Measurements from ENCODE around the gene COX6A1. TPM values are rescaled to one million over a fixed set of nuclear protein-coding genes. Genes with fewer than 3 reads are reported as not detected.

The COX6A1 gene
- total RNA-seq, 1 donor from 2014 or later = 142 TPM

- no peak overlapping the region for H3K4me3 ChIP-seq
- intact Hi-C loops (cut with micrococcal nuclease) = no loop called here
- no peaks in the 10 kb centered on the region for H3K36me3 ChIP-seq
- DNase-seq = no peak
- H3K27ac ChIP-seq (replicated peaks) = no peak overlapping the region
- H3K9me3 ChIP-seq (replicated peaks) = no peaks in the 10 kb centered on the region
- TF ChIP-seq CTCF (IDR thresholded peaks at IDR 0.05; ENCODE audit: borderline replicate concordance) = no peak
- peaks cover 21% of the 10 kb centered on the region for H3K27me3 ChIP-seq (ENCODE audit: low read depth)
- H3K4me1 ChIP-seq = no peaks in the 10 kb centered on the region
Measured at GRCh38 chr12:120428597-120429229, 9.2 kb upstream of the COX6A1 start.

- Histone ChIP-seq H3K9me3 (replicated peaks) (no peaks in the 10 kb centered on the region), H3K27ac (replicated peaks) (no peak overlapping the region), H3K4me1 (no peaks in the 10 kb centered on the region), H3K4me3 (no peak overlapping the region), H3K36me3 (no peaks in the 10 kb centered on the region), H3K27me3 (ENCODE audit: low read depth) (peaks cover 24% of the 10 kb centered on the region)
- TF ChIP-seq CTCF (IDR thresholded peaks at IDR 0.05; ENCODE audit: borderline replicate concordance) = no peak
- DNase-seq = no peak
- intact Hi-C loops (cut with micrococcal nuclease) = no loop called here
Measured at GRCh38 chr12:120429368-120429767, 8.5 kb upstream of the COX6A1 start.

GRCh38 chr12:120432772-120433525 is 5.0 kb upstream of the COX6A1 start:
- no peak overlapping the region for H3K27ac ChIP-seq (replicated peaks)
- intact Hi-C loops (cut with micrococcal nuclease) = loop anchor here (10.0 kb wide), 1 partner anchor 78 kb away; no protein-coding TSS in a partner anchor
- TF ChIP-seq CTCF (IDR thresholded peaks at IDR 0.05; ENCODE audit: borderline replicate concordance) = no peak
- H3K9me3 ChIP-seq (replicated peaks) = no peaks in the 10 kb centered on the region
- DNase-seq = no peak
- H3K4me1 ChIP-seq = peaks cover 4% of the 10 kb centered on the region
- H3K27me3 ChIP-seq (ENCODE audit: low read depth) = peaks cover 21% of the 10 kb centered on the region
- no peaks in the 10 kb centered on the region for H3K36me3 ChIP-seq
- H3K4me3 ChIP-seq = no peak overlapping the region

GRCh38 chr12:120438495-120439198 is 734 bp downstream of the COX6A1 start:
- intact Hi-C loops (cut with micrococcal nuclease) = loop anchor here (10.0 kb wide), 1 partner anchor 84 kb away; no protein-coding TSS in a partner anchor
- Histone ChIP-seq H3K4me3 (peak overlapping the region; percentile 94), H3K27me3 (ENCODE audit: low read depth) (peaks cover 5% of the 10 kb centered on the region), H3K36me3 (peaks cover 37% of the 10 kb centered on the region), H3K27ac (replicated peaks) (peak overlapping the region; percentile 95), H3K9me3 (replicated peaks) (no peaks in the 10 kb centered on the region), H3K4me1 (peaks cover 36% of the 10 kb centered on the region)
- no peak for DNase-seq
- TF ChIP-seq CTCF (IDR thresholded peaks at IDR 0.05; ENCODE audit: borderline replicate concordance) = no peak

GRCh38 chr12:120439646-120440247 is 1.8 kb downstream of the COX6A1 start:
- intact Hi-C loops (cut with micrococcal nuclease) = loop anchor here (10.0 kb wide), 1 partner anchor 85 kb away; no protein-coding TSS in a partner anchor
- Histone ChIP-seq H3K36me3 (peaks cover 48% of the 10 kb centered on the region), H3K4me1 (peaks cover 39% of the 10 kb centered on the region), H3K4me3 (peak overlapping the region; percentile 94), H3K9me3 (replicated peaks) (no peaks in the 10 kb centered on the region), H3K27ac (replicated peaks) (peak overlapping the region; percentile 95), H3K27me3 (ENCODE audit: low read depth) (no peaks in the 10 kb centered on the region)
- DNase-seq = peak; percentile 29
- TF ChIP-seq CTCF (IDR thresholded peaks at IDR 0.05; ENCODE audit: borderline replicate concordance) = peak; percentile 73
